GM21786 (cell line): ENCODE results near the gene KRTAP10-7.
"Not testable (repeated sequence)": the region's sequence is repeated elsewhere in the genome, so short reads cannot be mapped to it uniquely, and the experiment has no call there.

Source experiments
- ATAC-seq: cut with Tn5 transposase; IDR thresholded peaks from one replicate; pipeline ENCODE4 v1.9.1; 2021; ENCODE audit not compliant: unreplicated experiment

Gene KRTAP10-7

DNA sequence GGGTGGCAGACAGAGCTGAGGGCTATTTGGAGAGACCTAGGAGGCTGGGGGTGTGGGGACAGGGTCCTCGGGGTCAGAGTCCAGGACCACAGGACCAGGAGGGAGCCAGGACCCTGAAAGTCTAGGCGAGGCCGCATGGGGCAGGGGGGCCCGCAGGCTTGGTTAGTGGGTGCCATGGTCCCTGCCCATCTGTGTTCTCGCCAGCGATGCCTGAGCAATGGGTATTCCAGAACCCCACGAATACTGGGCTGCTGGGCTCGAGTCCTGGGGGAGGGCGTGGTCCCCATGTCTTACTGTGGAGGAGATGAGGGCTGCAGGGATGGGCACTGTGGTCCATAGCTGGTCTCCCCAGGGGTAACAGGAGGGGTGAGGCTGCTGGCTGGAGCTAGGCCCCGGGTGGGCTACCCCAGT is 10.1 kb upstream of the KRTAP10-7 start:
- no peak for ATAC-seq

DNA sequence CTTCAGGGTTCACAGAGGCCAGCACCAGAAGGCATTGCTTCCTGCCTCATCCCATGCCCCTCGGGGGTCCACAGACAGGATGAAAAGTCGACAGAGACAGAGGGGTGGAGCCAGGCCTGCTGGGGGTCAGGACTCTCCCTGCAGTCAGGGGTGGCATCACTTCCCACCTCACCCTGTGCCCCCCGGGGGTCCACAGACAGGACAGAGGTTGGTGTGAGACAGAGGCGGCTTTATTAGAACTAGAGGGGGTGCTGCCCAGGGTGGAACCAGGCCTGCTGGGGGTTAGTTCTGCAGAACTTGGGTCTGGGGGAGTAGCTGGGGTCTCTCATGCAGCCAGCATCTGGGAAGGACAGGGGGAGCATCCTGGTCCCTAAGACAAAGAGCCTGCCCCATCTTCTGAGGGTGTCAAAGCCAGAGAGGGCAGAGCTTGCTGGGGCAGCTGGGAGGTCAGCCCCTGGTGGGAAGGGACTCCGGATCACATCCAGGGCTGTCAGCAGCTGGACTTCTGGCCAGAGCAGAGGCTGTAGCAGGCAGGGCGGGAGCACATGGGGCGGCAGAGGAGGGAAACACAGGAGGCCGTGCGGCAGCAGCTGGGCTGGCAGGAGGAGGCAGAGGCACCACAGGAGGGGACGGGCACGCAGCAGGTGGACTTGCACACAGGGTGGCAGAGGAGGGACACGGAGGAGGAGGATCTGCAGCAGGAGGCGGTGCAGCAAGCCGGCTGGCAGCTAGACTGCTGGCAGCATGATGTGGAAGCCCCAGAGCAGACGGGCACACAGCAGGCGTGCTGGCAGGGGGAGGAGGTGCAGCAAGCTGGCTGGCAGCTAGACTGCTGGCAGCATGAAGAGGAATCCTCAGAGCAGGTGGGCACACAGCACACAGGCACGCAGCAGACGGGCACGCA is 9.2 kb upstream of the KRTAP10-7 start:
- ATAC-seq, result not testable (repeated sequence)

DNA sequence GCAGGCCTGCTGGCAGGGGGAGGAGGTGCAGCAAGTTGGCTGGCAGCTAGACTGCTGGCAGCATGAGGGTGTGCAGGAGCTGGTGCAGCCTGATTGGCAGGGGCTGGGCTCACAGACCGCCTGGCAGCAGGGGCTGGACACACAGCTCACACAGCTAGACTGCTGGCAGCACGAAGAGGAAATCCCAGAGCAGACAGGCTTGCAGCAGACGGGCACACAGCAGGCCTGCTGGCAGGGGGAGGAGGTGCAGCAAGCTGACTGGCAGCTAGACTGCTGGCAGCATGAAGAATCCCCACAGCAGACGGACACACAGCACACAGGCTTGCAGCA is 8.6 kb upstream of the KRTAP10-7 start:
- ATAC-seq, result not testable (repeated sequence)

DNA sequence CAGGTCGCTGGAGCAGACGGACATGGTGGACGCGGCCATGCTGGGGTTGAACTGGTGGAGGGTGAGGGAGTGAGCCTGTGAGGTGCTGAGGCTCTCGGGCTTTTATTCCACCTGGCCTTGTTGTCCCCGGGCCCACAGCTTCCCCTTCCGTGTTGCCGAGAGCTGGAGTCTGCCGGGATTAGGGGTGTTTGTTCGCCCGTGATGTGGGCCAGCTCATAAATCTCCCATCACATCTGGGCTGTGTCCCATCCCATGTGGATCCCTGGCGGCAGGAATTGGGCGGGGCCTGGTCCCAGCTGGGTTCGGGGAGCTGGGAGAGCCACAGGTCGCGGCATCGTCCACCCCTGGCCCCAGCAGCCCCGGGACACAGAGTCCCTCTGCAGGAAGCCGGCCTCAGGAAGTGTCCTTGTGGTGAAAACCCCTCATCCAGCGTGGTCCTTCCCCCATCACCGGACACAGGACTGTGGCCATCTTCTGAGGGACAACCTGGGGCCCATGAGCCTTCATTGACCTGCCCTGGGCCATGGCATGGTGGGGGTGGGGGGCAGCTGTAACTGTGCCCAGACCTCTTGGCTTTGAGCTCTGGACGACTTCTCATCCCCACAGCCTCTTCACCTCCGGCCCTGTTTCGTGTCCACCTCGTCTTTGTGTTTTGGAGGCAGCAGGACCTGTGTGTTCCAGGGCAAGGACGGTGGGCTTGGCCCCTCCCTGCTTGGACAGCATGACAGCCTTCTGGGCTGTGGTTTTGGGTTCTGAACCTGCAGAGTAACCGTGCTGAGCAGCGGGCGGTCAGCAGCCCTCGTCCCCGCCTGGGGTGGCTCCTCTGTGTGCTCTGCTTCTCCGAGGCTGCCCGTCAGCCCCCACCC is 7.7 kb upstream of the KRTAP10-7 start, which contains the start of gene KRTAP10-6:
Gene KRTAP10-6 (minus strand): TSS at position 60 of the 866 bp plus-strand sequence. CDS start 21 bp downstream, at position 39.
- ATAC-seq, result no peak

DNA sequence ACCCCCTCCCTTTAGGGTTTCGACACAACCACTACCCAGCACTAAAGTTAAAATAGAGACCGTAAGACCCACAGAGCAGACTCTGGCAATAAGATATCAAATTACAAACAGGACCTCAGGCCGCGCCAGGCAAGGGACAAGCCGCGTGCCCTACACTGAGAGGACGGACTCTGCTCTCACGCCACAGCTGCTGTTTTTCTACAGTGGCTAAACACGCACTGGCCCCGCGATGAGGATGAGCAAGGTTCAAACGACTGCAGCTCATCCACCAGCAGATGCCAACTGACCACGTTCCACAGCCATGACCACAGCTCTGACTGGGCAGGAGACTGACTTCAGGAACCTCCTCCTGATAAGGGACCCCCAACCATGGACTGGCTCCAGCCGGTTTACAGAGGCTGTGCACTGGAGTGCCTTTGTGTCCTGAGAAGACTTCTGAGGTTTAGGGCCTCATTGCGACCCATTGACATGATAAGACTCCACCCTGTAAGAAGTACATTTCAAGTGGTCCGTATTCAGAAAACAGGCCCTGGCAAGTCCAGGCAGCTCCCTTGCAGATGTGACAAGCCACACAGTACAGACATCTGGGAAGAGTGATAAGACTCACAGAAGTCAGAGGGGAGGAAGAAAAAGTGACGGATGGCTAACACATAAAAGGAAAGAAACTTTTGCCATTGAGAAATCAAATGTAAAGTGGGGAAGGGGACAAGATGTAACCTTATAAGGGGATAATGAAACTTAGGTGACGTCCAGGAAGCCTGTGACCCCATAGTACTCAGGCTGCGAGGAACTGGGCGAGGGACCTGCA is 6.6 kb upstream of the KRTAP10-7 start:
- ATAC-seq, result no peak

DNA sequence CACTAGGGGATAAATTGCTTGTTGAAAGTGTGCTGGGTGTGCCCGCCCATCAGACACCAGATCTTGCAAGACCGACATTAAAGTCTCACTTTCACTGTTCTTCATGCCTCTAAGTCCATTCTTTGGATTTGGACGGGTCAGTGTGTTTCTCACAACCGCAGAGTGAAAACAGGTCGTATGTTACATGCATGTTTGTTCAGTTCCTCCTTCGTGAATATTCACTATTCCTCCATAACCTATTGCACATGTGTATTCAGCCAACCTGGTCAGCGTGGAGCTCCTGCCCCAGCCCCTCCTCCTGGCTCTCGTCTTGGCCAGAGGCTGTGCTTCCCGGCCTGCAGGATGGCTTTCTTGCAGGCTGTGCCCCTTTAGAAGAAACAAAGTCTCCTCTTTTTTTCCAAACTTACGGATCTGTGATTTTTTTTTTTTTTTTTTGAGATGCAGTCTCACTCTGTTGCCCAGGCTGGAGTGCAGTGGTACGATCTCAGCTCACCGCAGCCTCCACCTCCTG is 5.9 kb upstream of the KRTAP10-7 start:
- no peak for ATAC-seq

DNA sequence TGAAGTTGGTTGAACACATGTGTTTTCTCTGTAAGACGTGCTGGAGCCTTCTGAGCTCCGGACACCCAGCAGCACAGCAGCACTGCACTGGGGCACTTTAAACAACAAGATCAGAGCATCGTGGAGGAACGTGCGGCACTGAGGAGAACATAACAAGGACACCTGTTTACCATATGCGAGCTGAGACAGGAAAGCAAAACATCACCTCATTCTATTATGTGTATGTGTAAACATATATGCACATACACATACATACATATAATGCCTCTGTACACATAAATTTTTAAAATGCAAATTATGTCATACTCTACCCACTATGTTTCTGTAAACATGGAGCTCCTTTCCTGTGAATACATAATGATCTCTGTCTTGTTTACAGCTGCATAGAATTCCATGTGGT is 4.9 kb upstream of the KRTAP10-7 start:
- ATAC-seq, result no peak

DNA sequence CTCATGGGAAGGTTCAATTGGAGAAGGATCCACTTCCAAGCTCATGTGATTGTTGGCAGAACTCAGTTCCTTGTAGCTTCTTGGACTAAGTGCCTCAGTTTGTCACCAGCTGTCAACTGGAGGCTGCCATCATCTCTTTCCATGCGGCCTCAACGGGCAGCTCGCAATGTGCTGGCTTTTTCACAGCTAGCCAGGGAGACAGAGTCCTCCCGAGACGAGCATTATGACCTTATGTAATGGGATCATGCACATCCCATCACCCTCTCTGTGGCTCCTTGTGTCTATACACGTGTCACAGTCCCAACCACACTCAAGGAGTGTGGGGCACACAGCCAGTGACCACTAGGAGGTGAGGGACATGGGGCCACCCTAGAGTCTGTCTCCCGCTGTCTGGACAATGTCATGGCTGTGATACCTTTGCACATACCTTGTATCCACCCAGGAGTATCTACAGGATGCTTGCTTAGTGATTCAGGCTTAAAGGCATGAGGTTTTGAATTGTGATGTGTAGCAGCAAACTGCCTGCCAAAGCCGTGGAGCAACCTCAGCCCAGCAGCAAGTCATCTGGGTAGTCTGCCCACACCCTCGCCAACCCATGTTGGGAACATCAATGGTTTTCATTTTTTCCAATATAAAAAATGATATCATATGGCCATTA is 4.2 kb upstream of the KRTAP10-7 start:
- ATAC-seq, result no peak

DNA sequence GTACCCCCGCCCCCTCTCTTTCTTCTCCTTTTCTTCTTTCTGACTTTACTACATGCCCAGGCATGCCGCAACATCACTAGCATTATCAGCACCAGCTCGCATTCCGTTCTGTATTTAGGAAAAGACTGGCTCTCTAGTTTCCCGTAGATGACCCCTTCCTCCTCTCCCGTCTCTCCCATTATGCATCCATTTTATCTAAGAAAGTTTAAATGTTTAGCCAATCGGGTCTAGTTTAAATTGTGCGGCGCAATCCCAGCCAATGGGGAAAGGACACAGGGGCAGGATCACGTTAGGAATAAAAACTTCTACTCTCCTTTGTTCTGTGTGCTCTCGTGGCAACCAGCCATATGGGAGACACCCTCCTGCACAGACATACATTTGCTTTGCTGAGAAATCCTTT is 2.3 kb upstream of the KRTAP10-7 start:
- no peak for ATAC-seq

DNA sequence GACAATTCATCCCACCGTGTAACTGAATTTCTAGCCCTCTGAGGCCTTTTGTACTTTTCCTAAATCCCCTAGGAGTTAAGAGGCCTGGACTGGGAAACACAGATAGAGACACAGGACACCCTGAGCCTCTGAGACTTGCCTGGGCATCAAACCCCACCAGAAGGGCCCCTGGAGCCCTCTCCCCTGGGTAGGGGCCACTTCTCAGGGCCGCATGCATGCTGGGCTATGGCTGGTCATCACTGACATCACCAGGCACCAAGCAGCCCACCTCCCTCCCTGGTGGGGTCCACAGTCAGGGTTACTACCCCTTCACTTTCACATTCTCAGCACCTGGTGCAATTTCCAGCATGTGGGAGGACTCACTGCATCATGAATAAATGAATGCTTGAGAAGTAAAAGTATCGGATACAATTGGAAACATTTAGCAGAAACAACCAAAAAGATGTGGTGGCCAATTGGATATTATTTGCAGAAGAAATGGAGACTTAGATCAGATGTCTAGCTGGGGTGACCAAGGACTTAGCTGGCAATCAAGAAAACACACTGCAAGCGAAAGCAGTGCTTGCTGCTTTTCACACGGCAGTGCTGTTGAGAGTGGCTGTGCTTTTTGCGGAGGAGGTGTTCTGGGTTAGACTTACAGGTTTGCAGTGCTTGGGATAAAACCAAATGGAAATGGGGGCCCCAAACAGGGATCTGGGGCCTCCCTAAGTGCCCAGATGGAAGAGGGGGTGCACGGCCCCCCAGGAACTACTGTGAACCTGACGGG is 950 bp upstream of the KRTAP10-7 start:
- ATAC-seq, result no peak

DNA sequence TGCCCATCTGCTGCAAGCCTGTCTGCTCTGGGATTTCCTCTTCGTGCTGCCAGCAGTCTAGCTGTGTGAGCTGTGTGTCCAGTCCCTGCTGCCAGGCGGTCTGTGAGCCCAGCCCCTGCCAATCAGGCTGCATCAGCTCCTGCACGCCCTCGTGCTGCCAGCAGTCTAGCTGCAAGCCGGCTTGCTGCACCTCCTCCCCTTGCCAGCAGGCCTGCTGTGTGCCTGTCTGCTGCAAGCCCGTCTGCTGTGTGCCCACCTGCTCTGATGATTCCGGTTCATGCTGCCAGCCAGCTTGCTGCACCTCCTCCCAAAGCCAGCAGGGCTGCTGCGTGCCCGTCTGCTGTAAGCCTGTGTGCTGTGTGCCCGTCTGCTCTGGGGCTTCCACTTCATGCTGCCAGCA is 694 bp downstream of the KRTAP10-7 start:
- not testable (repeated sequence) for ATAC-seq

DNA sequence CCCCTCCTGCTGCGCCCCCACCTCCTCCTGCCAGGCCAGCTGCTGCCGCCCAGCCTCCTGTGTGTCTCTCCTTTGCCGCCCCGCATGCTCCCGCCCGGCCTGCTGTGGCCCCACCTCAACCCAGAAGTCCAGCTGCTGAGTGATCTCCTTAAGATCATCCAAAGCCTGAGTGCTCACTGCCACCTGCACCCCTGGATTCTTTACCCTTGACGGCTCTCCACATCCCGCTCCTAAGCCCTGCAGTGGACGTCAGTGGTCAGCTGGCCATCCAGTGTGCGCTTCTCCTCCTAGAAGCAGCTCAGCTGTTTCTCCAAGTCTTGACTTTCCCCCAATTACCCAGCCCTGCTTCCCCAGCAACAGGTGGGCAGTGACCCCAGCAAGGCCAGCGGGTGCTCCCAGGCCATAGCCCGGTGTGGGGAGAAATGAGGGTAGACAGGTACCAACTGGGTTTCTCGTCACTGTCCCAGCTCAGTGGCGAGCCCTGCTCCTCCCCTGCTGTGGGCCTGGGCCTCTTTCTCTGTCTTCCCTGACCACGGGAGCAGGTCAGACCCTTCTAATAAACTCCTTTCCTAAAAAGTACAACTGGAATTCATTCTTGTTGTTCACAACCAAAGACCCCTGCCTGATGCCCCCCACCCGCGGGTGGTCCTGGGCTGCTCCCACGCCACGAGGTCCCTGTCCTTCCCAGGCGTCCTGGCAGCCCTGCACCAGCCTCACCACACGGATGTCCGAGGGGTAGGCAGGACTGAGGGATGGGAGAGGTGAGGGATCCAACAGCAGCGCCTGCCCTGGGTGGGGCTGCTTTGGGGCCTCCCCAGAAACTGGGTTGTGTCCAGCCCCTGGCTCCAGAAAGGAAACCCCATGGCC is 1.4 kb downstream of the KRTAP10-7 start:
- no peak for ATAC-seq

DNA sequence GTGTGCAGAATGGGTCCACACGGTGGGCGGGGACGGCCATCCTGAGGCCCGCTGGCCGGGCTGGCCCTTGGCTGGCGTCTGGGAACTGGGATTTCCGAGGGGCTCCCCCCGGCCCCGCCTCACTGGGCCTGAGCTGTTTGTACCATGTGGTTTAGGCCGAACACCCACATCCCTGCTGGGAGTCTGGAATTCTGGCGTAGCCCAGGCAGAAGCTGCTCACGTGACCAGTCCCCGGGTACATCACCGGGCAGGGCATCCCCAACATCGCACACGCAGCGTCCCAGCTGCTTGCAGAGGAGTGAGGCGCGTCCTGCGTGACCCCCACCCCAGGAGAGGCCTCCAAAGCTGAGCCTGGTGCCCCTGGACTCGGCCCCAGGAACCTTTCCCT is 2.1 kb downstream of the KRTAP10-7 start:
- ATAC-seq, result no peak

DNA sequence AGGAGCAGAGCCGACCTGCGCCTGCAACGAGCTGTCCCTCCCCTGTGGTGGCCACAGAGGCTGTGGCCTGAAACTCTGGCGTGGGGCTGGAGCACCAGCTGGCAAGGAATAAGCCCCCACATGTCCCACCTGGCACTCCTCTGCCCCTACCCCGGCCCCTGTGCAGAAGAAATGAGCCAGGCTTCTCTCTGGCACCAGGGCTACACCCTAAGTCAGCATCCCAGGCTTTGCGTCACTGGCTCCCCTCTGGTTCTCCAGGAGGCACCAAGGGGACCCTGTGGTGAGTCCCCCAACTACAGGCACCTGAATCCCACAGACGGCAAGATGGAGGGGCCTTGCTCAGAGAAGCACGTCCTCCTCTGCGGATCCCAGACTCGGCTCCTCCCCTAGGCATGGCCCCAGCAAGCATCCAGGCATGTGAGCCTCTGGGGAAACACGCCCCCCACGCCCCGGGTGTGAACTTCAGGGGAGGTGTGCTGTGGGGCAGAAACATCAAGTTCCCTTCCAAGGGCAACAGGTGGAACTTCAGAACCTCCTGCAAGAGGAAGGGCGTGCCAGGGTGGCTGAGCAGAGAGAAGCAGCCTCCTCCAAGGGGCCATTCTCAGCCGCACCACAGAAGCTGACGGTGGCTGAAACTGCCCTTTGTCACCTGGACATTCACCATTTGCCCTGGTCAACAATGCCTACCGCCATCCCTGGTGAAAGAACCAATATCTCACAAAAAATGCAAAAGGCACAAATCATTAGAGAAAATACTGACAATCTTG is 2.9 kb downstream of the KRTAP10-7 start:
- ATAC-seq, result no peak

DNA sequence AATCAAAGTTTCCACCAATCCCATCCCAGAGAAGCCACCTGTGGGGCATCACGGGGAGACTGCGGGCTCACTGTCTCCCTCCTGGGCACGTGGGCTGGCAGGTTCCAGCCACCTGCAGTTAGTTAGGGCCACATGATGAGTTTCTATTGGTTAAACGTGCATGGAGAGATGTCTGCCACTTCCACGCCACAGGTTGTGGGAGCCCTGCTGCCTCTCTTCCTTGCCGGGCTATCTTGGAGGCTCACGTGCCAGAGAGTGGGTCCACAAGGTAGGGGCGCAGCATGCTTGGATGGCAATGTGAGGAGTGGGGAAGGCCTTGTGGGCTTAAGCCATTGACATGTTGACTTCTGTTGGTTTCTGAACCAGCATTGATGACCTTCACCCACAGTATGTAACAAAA is 3.5 kb downstream of the KRTAP10-7 start:
- no peak for ATAC-seq

DNA sequence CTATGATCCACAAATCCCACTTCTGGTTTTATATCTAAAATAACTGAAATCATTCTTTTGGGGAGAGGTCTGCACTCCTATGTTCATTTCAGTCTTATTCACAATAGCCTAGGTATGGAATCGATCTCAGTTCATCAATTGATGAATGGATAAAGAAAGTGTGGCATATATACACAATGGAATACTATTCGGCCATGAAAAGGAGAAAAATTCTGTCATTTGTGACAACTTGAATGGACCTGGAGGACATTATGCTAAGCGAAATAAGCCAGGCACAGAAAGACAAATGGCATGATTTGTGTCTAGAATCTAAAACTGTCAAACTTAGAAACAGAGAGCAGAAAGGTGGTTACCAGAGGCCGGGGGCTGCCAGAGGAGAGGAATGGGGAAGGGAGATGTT is 6.1 kb downstream of the KRTAP10-7 start:
- no peak for ATAC-seq

DNA sequence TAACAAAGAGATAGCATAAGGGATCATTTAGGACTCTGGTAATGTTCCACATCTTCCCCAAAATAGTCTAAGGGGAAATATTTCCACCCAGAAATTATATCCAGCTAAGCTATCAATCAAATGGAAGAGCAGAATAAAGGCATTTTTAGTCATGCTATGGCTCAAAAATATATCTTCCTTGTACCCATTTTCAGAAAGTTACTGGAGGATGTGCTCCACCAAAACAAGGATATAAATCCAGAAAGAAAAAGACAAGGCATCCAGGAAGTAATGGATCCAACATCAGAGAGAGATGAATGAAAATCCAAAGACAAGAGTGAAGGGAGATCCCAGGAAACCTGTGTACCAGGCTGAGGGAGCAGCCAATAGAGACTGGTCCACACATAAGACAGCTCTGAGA is 8.8 kb downstream of the KRTAP10-7 start:
- ATAC-seq, result no peak
